ENCODE measurements around the gene KHDRBS2. TPM values are rescaled to one million over a fixed set of nuclear protein-coding genes. Genes with fewer than 3 reads are reported as not detected.

The KHDRBS2 gene
- total RNA-seq, 1 experiment from 2014 or later = 0.08 TPM

DNA sequence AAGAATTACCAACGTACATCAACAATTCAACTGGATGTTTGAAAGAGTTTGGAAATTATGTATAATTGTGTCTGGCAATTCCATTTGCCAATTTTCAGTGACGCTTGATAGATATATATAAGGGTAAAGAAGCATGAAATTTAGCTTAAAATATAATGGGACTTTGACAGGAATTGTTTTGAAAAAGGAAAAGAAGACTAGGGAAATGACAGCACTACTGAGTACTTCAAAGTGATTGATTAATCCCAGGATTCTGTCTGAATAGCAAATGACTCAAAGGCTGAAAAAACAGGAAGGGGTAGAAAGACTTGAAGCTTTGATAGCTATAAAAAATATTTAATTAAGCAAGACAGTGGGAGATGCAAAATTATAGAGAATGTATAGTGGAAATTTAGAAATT lies 200.0 kb downstream of the KHDRBS2 start:
- in situ Hi-C loops (cut with HindIII; ENCODE audit: low pct_unique_long_range_greater_than_20kb, low sequenced_read_pairs) = no loop called here
- DNase-seq (ENCODE audit: low read depth, low spot score) = no peak

DNA sequence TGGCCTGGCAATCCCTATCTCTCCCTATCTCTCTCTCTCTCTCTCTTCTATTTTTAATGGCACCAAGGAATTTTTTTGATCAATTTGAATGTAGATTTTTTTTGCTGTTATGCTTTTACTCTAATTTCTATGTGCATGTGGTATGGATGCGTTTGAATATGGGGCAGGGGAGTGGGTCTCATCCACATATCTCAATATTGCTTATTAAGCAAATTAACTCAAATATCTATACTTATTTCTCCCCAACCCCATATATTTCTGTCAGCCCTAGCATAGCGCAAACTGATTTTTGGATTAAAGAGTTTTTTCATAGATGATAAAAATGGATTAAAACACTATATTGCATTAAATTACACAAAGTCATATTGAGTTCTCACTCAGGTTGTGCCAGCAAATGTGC lies 210.2 kb downstream of the KHDRBS2 start:
- no peak for DNase-seq (ENCODE audit: low read depth, low spot score)
- in situ Hi-C loops (cut with HindIII; ENCODE audit: low pct_unique_long_range_greater_than_20kb, low sequenced_read_pairs) = no loop called here

DNA sequence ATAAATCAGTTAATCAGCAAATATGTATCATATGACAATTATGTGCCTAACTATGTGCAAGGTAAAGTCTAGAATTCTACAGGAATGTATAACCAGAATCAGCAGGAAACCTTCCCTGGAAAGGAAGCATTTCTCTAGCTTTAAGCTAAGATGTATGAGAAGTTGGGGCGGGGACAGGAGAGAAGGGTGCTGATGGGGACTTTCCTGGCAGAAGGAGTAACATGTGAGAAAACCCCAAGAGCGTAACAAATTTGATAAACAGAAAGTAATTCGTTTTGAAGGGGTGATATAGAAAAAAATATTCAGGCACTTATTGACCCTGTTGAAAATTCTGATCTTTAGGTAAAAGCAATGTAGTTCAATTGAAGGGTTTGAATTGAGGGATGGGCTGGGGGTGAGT lies 226.1 kb downstream of the KHDRBS2 start:
- in situ Hi-C loops (cut with HindIII; ENCODE audit: low pct_unique_long_range_greater_than_20kb, low sequenced_read_pairs) = no loop called here
- no peak for DNase-seq (ENCODE audit: low read depth, low spot score)

DNA sequence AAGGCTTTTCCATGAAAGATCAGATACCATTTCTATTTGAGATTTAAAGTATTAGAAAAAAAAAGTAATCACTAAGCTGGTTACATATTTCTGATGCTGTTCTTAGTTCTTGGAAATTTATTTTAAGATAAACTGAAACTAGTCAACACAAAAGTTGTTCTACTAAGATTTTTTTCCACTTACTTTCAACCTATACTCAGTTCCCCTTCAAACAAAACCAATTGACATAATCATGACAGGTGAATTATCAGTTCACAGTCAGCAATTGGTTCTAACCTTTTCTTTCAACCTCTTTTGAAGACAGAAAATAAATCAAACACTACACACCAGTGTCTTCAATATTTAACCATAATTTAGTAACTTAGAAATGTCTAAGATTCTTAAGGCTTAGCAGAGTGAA lies 228.7 kb downstream of the KHDRBS2 start:
- DNase-seq (ENCODE audit: low read depth, low spot score) = no peak
- in situ Hi-C loops (cut with HindIII; ENCODE audit: low pct_unique_long_range_greater_than_20kb, low sequenced_read_pairs) = no loop called here

DNA sequence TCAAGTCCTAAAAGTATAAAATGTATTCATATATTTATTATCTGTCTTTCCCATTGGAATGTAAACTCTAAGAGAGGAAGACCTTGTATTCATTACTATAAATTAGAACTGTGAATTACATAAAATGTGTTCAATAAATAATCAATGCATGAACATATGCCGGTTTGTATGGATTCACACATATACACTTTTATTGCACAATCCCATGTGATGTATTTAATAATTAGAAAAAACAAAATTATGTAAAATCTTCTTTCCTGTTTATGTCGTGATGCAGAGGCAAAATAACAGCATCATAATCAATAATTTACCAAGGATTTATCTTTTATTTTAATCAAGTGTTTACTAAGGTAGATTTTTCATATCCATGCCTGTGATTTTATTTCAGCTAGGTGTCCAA lies 240.5 kb downstream of the KHDRBS2 start:
- no peak for DNase-seq (ENCODE audit: low read depth, low spot score)
- in situ Hi-C loops (cut with HindIII; ENCODE audit: low pct_unique_long_range_greater_than_20kb, low sequenced_read_pairs) = no loop called here

DNA sequence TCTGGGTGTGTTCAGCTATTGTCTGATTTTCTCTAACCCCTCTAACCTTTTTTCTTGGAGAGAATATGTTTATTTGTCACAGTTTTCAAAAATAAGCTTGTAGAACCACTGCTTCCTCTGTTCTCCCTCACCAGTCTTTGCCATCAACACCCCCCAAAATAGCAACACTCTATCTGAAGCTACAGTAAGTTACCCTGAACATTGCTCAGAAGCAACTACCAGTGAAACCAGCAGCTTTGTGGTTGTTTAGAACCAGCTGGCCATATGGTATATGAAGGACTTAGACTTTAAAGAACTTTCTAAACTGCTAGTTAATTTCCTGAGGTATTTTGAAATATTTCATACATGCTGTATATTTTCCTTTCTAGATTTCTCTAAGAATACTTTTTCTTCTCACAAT lies 242.9 kb downstream of the KHDRBS2 start:
- in situ Hi-C loops (cut with HindIII; ENCODE audit: low pct_unique_long_range_greater_than_20kb, low sequenced_read_pairs) = no loop called here
- DNase-seq (ENCODE audit: low read depth, low spot score) = no peak

DNA sequence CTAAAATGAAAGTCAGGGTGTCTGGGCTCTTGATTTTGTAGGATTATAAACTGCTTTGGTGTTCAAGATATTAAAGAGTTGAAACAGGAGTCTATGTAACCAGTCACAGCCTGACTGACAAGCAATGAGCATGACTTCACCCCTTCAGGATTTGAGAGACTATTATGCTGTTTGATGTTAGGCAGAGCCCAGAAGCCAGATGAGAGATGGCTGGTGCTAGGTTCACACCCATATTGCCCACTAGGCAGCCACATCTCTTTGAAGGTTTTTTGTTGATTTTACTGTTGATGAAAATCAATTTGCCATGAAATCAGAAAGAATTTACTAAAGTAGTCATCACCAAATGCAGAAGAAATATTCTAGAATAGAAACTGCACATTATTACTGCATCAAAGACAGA lies 243.6 kb downstream of the KHDRBS2 start:
- DNase-seq (ENCODE audit: low read depth, low spot score) = no peak
- in situ Hi-C loops (cut with HindIII; ENCODE audit: low pct_unique_long_range_greater_than_20kb, low sequenced_read_pairs) = no loop called here

DNA sequence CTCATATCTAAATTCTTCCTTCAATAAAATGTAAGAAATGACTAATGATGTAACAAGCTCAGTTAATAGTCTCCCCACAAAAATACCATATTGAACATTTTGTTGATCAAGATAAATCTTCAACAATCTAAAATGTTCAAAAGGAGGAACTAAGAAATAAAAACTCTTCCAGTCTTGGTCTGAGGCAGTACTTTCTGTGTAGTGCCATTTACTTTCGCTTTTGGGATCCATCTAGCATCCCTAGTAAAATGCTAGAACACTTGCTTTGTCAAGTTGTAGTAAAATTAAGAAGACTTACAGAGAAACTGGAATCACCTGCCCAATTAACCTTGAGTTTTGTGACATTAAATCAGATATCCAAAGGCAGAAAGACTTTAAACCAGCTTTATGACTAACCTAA lies 246.4 kb downstream of the KHDRBS2 start:
- in situ Hi-C loops (cut with HindIII; ENCODE audit: low pct_unique_long_range_greater_than_20kb, low sequenced_read_pairs) = no loop called here
- DNase-seq (ENCODE audit: low read depth, low spot score) = no peak

DNA sequence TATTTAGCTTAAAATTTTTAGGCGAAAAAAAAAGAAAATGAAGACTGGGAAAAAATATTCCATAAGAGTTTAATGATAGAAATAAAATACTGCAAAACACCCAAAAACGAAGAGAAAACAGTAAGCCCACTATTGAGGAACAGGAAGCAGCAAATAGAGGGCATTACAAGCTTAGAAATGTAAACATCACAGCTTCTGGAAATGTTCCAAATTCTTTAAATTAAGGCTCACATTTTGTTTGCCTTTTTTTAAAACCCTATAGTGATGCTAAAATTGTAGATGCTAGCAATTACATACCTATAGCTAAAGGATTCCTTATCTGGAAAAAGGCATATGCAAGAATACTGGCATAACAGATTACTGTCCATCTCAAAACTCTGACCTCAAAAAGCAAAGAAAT lies 248.6 kb downstream of the KHDRBS2 start:
- in situ Hi-C loops (cut with HindIII; ENCODE audit: low pct_unique_long_range_greater_than_20kb, low sequenced_read_pairs) = no loop called here
- peak; percentile 4 for DNase-seq (ENCODE audit: low read depth, low spot score)

DNA sequence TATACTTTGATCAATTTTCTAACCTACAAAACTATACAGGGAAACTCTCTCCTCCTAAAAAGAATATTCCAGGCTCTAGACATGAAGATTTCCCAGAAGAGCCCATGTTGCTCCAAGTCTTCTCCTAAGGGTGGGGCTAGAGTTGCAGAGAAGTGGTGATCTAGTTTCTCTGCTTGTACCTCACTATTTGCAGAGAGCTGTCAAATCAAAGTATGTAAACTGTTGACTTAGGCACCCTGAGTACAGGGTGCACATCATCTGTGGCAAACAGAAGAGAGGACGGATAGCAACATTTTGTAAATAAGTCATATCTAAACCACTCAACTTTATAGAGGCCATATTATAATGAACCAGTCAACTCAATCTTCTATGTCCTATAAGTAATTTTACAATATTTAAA lies 250.1 kb downstream of the KHDRBS2 start:
- in situ Hi-C loops (cut with HindIII; ENCODE audit: low pct_unique_long_range_greater_than_20kb, low sequenced_read_pairs) = no loop called here
- DNase-seq (ENCODE audit: low read depth, low spot score) = no peak

DNA sequence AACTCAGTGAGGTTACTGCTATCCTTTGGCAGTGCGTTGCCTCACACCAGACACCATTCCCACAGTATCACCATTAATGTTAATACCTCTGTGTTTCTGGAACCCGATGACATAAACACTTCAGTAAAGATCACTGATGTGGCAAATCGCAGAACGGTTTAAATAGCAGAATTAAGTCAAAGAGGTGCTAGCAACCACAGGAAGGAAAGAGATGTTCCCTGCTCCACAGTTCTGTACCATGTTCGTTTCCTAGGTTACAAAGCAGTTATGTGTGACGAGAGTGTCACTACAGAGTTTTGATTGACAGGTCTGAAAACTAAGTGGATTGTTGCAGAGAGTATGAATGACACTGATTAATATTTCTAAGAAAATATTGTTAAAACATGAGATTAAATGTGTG lies 272.3 kb downstream of the KHDRBS2 start:
- in situ Hi-C loops (cut with HindIII; ENCODE audit: low pct_unique_long_range_greater_than_20kb, low sequenced_read_pairs) = no loop called here
- DNase-seq (ENCODE audit: low read depth, low spot score) = no peak

DNA sequence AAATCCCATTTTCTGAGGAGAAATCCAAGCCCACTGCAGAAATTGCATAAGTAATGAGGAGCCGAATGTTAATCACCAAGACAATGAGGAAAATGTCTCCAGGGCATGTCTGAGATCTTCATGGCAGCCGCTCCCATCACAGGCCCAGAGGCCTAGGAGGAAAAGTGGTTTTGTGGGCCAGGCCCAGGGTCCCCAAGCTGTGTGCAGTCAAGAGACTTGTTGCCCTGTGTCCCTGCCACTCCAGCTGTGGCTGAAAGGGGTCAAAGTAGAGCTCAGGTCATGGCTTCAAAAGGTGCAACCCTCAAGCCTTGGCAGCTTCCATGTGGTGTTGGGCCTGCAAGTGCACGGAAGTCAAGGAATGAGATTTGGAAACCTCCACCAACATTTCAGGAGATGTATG lies 276.6 kb downstream of the KHDRBS2 start:
- in situ Hi-C loops (cut with HindIII; ENCODE audit: low pct_unique_long_range_greater_than_20kb, low sequenced_read_pairs) = no loop called here
- DNase-seq (ENCODE audit: low read depth, low spot score) = no peak

DNA sequence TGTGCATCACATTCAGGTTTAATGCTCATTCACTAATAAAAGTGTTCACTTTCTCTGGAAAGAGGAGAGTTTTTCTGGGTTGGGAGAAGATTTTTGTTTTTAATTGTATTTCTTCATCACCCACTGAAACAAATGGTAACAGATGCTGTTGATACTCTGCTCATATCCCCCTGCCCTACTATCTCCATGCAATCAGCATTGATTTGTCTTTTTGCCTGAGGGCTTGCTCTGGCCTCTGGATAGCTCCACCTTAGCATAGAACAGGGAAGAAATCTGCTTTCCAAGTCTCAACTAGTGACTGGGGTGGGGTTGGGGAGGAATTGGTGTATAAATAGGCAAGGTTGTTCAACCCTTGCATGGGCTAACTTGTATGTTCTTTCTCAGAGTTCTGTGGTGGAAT lies 296.4 kb downstream of the KHDRBS2 start:
- DNase-seq (ENCODE audit: low read depth, low spot score) = no peak
- in situ Hi-C loops (cut with HindIII; ENCODE audit: low pct_unique_long_range_greater_than_20kb, low sequenced_read_pairs) = no loop called here

DNA sequence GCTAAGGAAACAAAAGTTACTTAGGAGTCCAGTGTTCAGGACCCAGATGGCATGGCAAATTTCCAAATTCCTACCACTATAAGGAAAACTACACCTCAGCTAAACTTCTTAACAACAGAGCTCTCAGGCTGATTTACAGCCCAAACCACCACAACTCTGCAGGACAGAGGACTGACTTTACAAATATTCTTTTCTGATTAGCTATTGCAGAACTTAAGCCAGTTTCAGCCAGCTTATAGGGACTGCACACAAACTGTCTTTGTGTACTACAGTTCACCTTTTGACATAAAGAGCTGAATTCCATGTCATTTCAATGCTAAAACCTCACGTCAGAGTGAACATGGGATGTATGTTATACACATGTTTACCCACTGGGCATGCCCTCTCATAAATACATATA lies 305.4 kb downstream of the KHDRBS2 start:
- DNase-seq (ENCODE audit: low read depth, low spot score) = no peak
- in situ Hi-C loops (cut with HindIII; ENCODE audit: low pct_unique_long_range_greater_than_20kb, low sequenced_read_pairs) = no loop called here

DNA sequence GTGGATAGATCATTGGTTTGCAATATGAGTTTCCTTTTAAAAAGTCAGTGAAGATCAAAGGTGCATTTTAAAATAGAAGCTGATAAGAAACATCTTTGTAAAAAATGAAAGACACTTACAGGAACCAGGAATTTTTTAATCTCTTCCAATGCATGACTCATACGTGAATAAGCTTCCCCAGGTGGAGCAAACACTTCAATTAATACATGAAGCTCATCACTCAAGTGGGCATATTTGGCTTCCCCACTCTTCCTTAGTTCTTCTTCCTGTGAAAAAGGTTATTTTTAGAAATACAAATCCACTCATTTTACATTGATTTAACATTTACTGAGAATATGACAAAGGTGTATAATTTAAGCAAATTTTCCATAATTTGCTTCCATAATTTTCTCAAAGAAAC lies 308.1 kb downstream of the KHDRBS2 start:
- in situ Hi-C loops (cut with HindIII; ENCODE audit: low pct_unique_long_range_greater_than_20kb, low sequenced_read_pairs) = no loop called here
- no peak for DNase-seq (ENCODE audit: low read depth, low spot score)

DNA sequence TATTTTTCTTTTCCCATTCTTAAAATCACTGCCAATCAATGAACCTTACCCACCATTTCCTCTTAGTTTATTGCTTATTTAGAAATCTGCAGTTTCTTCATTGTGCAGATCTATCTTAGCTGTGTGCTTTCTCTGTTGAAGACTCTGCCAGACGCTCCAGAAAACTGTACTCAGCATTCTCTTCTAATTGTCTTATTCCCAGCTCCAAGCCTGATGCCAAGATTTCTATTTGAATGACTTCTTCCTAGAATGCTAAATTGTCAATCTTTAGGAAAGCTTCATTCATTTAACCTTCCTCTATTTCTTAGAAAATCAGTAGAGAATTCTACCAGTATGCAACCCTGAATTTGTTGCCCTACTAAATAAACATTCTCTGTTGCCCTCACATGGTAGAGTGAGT lies 308.9 kb downstream of the KHDRBS2 start:
- in situ Hi-C loops (cut with HindIII; ENCODE audit: low pct_unique_long_range_greater_than_20kb, low sequenced_read_pairs) = no loop called here
- no peak for DNase-seq (ENCODE audit: low read depth, low spot score)

DNA sequence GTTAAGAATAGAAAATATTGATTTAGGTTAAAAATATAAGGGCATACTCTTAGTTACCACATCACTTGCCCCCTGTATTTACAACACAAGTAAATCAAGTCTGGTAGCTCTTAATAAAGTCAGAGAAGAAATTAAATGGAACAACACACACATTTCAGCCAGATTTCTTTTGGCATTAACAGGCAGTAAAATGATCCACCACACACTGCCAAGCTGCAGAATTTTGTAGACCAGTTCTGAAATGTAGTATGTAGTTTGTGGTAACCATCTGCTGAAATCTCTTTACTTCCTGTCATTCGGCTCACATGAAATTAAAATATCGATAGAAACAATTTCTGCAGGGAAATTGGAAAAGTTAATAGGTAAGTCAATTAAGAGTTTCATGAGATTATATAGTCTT lies 326.8 kb downstream of the KHDRBS2 start:
- no peak for DNase-seq (ENCODE audit: low read depth, low spot score)
- in situ Hi-C loops (cut with HindIII; ENCODE audit: low pct_unique_long_range_greater_than_20kb, low sequenced_read_pairs) = no loop called here

DNA sequence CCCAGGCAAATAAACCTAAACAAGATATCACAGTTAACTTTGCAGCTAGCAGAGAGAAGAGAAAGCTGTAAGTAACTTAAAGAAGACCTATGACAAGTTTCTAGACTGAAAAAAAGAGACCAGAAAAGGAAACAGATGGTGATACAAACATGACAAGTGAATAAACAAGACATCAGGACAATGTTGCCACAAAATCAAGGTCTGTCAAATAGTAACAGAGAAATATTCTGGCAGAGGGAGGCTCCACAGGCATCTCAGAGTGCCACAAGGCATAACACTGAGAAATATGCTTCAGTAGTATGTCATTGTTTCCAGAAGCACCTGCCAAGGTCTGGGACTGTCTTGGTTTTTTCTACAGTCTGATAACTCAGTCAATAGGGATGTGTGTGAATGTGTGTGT lies 332.2 kb downstream of the KHDRBS2 start:
- in situ Hi-C loops (cut with HindIII; ENCODE audit: low pct_unique_long_range_greater_than_20kb, low sequenced_read_pairs) = no loop called here
- DNase-seq (ENCODE audit: low read depth, low spot score) = no peak

DNA sequence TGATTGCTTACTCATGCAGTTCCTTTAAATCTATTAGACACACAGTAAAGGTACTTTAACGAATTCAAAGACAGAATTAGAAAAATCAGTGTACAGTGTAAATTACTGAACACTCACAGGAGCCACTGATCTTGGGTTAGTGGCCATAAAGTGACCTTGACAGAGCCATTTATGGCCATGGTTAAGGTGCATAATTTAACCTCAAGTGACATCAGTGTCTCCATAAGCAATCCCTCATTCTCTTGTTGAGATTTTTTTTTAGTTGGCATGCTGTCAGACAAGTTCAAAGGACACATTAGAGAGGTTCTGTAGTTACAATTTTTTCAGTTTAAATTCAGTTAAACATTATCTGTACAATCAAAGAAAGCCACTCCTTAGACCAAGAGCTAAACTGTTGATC lies 334.4 kb downstream of the KHDRBS2 start:
- no peak for DNase-seq (ENCODE audit: low read depth, low spot score)
- in situ Hi-C loops (cut with HindIII; ENCODE audit: low pct_unique_long_range_greater_than_20kb, low sequenced_read_pairs) = no loop called here

DNA sequence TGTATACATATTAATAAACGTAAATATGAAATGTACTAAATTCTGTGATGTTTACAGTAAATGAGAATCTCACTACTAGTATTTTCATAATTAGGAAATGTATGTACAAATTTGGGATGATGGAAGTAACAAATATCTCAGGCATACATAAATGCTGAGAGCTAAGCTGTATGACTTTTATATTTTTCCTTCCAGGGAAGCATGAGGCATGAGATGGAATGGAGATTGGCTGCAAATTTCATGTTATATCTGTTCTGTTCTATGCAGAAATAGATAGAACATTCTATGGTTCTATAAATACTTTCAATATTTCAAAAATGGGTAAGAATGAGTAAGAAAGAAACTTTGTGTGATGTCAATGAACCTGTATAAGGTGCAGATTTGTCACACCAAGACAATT lies 335.2 kb downstream of the KHDRBS2 start:
- in situ Hi-C loops (cut with HindIII; ENCODE audit: low pct_unique_long_range_greater_than_20kb, low sequenced_read_pairs) = no loop called here
- no peak for DNase-seq (ENCODE audit: low read depth, low spot score)

DNA sequence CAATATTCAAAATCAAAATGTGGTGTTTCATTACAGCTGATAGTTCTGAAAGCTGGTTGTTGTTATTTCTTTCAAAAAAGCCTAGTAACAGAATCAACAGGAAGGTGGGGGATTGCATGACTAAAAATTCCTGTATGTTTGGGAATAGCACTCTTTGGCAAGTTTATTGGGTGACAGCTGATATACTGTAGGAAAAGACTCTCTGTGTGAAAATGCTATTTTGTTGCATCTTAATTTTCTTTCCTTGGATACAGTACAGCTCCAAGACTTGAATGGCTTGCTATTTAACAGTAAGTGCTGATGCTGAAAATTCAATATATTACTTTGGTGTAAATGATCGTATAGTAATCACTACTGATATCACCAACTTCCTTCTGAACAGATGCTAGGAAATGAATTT lies 336.1 kb downstream of the KHDRBS2 start:
- in situ Hi-C loops (cut with HindIII; ENCODE audit: low pct_unique_long_range_greater_than_20kb, low sequenced_read_pairs) = no loop called here
- no peak for DNase-seq (ENCODE audit: low read depth, low spot score)

All from SK-MEL-5 (cell line).